SW 1271 (cell line): ENCODE results near the gene RPS13.
"Not testable (repeated sequence)": the region's sequence is repeated elsewhere in the genome, so short reads cannot be mapped to it uniquely, and the experiment has no call there.

Experiments
- DNase-seq, 2 experiments: peaks; one replicate each; lab custom pipeline; 2025; lab: John Stamatoyannopoulos, UW

The RPS13 gene

DNA sequence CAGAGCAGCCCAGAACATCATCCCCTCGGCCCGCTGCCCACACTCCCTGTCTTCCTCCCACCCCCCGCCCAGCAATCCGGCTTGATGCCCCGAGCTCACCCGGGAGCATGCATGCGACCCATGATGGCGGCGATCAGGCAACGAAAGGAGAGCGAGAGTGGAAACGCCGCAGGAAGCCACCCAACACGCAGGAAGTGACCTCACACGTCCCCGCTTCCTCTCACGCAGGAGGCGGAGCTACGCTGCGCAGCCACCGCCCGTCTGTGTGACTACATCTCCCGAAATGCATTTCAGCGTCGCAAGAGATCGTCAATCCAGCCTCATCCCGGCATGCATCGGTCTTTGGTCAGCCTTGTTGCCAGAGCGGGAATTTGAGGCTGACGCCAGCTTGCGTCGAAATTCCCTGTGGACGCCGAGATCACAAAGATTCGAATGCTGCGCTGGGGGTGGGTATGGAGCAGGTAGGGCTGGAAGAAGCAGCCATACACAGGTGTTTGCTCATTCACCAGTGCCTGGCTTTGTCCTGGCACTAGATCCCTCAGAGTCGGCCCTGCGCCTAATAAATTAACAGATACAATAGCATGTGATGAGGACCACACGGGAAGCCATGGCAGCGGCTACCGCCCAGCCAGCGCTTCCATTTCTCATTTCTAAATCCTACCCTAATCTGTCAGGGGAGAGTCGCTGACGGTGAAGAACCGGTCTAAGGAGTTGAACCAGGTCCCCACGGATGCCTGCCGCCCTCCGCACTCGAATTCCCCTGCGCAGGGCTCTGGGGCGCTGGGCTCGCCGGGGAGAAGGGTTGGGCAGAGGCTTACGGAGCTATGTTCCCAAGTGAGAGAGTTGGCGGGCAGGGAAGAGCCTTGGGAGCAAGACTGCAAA is at the start of gene RPS13:
TSS of gene RPS13 (minus strand) at position 148 of the 882 bp plus-strand sequence. CDS start at position 122, 26 bp downstream.
- peak; percentile 95 to 97 for DNase-seq

DNA sequence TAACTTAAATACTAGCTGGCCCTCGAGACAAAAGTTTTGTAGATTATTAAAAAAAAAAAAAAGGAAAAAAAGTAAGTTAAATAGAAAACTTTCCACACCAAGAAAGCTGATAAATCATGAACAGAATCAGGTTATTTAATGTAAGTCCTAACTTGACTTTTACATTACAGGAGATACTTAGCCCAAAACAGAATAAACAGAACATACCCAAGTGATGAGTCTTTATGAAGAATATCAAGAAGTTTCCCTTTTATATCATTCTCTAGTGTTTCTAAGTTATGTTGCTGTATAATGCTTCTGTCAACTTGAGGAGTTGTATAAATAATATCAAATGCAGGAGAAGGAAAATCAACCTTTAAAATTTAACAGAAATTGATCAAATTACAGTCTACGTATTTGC is 44.5 kb upstream of the RPS13 start:
- DNase-seq, result no peak

DNA sequence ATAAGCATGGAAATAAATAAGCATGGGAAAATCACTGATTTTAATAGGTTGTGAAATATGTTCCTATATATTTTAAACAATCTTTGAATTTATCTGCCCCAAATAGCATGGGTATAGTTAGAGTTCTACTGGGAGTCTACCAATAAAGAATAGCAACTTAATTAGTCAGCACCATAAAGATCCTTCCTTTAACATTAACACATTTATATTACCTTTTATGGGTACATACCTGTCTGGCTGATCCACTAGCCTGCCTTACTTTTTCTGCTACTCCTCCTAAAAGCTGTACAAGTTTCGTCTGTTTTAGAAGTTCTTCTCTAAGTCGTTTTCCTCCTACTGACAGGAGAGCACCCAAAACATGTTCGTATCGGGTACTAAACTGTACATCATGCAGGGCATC is 39.8 kb upstream of the RPS13 start:
- DNase-seq, result no peak

DNA sequence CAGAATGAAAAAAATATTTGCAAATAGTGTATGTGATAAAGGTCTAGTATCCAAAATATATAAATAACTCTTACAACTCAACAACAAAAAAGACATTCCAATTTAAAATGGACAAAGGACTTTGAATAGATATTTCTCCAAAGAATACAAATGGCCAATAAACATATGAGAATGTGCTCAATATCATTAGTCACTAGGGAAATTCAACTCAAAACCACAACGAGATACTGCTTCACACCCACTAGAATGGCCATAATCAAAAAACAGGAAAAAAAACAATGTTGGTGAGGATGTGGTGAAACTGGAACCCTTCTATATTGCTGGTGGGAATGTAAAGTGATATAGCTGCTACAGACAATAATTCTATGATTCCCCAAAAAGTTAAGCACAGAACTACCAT is 38.6 kb upstream of the RPS13 start:
- DNase-seq, result no peak

DNA sequence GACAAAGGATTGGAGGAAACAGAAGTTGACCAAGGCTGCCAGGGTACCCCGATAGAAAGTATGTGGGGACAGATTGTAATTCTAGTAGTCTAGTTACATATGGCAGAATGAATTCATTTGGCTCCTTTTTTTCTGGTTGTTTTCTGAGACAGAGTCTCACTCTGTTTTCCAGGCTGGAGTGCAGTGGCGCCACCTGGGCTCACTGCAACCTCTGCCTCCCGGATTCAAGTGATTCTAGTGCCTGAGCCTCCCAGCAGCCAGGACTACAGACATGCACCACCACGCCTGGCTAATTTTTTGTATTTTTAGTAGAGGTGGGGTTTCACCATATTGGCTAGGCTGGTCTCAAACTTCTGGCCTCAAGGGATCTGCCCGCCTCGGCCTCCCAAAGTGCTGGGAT is 30.3 kb upstream of the RPS13 start:
- DNase-seq, result not testable (repeated sequence)

DNA sequence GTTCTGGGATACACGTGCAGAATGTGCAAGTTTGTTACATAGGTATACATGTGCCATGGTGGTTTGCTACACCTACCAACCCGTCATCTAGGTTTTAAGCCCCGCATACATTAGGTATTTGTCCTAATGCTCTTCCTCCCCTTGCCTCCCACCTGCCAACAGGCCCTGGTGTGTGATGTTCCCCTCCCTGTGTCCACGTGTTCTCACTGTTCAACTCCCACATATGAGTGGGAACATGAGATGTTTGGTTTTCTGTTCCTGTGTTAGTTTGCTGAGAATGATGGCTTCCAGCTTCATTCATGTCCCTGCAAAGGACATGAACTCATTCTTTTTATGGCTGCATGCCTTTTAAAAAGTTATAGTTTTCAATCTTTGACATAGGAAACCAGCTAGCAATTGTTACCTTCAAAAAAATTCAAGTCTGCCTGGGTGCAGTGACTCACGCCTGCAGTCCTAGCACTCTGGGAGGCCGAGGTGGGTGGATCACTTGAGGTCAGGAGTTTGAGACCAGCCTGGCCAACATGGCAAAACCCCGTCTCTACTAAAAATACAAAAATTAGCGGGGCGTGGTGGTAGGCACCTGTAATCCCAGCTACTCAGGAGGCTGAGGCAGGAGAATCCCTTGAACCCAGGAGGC is 28.1 kb upstream of the RPS13 start:
- not testable (repeated sequence) for DNase-seq

DNA sequence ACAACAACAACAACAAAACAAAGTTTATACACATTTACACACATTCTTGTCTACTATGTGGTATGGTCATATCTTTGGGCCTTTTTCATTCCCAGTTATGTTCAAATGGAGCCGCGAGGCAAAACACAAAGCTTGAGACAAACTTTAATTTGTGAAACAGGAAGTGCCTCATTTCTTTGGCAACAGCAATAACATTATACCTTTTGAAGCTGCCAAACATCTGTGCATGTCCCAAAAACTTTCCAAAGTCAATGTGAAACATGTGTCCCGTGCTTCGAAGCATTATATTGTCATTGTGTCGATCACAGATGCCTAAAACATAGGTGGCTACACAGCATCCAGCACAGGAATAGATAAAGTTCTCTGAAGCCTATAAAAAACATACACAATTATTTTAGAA is 25.0 kb upstream of the RPS13 start:
- DNase-seq, result no peak

DNA sequence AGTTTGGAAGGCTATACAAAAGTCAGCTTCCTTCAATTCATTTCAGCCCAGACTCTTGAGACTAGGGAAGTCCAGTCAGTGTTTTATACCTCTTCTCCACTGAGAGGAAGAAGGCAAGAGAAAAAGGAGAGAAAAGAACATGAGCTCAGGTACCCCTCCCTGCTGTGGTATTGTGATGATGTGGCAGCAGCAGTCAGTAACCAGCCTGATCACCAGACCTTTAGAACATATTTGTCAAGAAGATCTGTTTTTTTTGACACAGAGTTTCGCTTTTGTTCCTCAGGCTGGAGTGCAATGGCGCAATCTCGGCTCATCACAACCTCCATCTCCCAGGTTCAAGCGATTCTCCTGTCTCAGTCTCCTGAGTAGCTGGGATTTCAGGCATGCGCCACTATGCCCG is 21.2 kb upstream of the RPS13 start:
- DNase-seq, result no peak

DNA sequence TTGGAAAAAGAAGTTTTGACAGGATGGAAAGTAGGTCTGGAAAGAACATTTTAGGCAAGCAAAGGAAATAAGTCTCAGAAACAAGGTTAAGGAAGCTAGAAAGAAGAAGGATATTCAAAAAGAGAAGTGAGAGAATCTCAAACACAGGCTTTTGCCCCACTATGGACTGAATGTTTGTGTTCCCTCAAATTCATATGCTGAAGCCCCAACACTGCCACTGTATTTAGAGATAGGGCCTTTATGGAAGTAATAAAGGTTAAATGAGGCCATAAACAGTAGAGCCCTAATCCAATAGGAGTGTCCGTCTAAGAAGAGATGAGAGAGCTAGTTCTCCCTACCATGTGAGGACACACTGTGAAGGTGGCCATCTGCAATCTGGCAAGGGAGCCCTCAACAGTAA is 20.6 kb upstream of the RPS13 start:
- no peak for DNase-seq

DNA sequence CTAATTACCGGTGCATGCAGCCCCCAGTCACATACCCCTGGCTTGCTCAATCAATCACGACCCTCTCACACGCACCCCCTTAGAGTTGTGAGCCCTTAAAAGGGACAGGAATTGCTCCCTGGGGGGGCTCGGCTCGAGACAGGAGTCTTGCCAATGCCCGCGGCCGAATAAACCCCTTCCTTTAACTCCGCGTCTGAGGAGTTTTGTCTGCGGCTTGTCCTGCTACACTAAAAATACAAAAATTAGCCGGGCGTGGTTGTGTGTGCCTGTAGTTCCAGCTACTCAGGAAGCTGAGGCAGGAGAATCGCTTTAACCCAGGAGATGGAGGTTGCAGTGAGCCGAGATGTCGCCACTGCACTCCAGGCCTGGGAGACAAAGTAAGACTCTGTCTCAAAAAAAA is 8.5 kb upstream of the RPS13 start:
- not testable (repeated sequence) for DNase-seq

DNA sequence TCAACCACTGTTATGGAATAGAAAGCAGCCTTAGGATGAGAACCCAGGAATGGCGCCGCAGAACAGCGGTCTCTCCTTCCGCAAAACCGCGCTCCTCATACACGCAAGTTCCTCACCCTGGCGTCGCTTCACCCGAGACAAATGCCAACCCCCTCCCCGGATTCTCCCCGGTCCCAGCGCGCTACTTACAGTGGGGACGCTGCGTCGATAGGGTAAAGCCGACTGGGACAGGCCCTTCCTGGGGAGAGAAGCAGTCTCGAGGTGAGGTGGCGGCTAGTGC is 287 bp downstream of the RPS13 start:
- no peak for DNase-seq

DNA sequence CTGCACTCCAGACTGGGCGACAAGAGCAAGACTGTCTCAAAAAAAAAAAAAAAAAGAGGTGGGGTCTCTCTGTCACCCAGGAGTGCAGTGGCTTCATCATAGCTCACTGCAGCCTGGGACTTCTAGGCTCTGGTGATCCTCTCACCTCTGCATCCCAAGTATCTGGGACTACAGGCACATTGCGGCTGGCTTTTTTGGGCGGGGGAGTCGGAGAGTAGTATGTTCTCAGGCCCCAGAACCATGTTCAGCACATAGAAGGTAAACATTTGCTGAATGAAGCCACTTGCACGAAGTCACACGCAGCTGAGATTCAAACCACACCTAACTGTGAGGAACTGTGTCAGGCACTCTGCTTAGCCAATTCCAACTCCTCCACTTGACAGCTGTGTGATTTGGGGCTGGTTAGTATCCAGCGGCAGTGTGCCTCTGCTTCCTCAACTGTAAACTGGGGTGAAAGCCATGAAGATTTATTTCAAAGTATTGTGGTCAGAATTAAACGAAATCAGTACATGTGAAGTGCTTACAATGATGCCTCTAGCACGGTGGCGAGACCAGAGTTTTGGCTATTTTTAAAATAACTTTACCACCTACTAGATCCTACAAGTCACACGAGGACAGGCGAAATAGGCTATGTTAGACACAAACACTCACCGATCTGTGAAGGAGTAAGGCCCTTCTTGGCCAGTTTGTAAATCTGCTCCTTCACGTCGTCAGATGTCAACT is 789 bp downstream of the RPS13 start:
- no peak for DNase-seq

DNA sequence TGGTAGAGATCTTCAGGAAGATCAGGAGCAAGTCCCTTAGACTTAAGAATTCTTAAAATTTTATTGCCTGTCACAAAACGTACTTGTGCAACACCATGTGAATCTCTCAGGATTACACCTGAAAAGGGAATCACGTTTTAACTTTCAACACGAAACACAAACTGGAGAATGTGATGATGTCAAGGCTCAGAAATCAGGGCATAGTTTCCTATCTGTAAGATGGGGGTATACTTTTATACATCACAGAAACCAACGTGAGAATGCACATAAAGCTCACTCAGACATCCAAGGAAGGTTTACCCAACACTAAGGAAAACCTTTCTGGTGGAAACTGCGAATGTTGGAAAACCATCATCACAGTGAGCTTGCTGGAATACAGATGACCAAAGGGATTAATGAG is 2.0 kb downstream of the RPS13 start:
- DNase-seq, result no peak

DNA sequence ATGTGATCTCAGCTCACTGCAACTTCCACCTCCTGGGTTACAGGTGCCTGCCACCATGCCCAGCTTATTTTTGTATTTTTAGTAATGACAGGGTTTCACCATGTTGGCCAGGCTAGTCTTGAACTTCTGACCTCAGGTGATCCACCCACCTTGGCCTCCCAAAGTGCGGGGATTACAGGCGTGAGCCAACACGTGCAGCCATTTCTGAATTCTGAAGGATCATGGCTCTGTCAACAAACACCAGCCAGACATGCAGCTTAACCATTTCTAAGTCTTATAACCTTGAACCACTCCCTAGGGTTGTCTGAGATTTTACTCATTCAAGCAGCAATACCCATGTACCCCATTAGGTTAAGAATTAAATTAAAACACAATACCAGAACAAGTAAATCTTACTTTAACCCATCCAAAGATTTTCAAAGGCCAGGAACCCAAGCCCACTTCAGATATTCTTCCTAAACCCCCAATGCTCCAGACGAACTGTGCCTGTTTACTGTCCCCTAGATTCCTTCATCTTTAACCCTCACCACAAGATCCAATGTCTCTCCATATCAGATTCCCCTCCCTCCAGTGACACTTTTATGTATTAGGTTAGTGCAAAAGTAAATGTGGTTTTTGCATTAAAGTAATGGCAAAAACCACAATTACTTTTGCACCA is 4.0 kb downstream of the RPS13 start:
- DNase-seq, result no peak

DNA sequence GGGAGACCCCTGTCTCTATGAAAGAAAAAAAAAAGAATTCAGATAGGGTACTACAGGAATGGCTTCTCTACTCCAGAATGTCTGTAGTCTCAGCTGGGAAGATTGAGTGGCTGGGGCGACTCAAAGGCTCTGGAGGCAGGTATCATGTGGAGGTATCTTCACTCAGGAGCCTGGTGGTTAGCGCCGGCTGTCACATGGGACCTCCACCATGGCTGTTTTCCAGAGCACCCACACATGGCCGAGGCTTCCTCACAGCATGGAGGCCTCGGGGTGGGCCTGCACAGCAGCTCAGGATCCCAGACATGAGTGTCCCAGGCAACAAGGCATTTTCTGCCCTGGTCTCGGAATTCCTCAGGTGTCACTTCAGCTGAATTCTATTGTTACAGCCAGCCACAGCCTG is 10.1 kb downstream of the RPS13 start:
- DNase-seq, result no peak

DNA sequence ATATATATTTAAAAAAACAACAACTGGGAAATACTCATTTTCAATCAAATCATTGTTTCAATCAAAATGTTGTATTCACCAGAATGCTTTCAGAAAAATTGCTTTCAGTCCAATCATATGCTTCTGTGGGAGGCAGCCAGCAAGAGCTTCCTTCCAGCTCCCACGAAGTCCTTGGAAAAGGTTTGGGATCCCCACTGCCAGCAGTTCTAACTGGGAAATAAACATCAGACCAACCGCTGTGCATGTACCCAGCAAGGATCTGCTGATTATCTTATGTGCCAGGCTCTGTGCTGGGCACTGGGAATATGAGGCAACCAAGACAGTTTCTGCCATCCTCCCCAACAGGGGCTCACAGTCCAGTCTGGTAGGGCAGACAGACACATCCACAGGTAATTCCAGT is 10.8 kb downstream of the RPS13 start:
- no peak for DNase-seq

DNA sequence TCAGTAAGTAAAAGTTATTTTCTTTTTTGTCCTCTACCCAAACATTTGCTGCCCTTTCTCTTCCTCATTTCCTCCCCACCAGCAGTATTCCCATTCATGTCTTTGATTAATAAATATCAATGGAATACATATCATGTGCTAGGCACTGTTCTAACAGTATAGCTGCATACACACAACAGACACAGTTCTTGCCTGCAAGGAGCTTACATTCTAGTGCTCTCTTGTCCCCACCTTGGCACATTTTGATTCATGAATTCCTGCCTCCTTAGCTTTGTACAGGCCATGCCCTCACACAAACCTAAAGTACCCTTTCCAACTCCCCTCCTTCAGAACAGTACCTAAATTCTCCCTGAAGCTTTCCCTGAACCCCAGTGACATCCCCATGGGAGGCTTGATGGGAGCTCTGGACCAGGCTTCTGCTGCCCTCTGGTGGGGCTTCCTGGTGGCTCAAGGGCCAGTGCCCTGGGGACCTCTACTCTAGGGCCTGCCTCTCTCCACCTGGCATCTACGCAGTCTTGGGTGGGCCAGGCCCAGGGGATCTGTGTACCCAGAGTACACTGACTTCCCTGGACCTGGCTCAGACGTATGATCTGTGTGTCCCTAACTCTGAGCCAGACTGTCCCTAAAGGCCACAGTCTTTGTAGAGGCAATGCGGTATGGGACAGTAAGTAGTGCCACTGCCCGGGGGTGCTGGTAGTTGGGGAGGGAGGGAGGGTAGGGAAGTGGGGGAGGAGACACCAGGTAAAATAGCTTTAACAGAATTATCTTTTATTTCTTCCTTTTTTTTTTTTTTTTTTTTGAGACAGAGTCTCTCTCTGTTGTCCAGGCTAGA is 14.1 kb downstream of the RPS13 start:
- peak in 1 of 2 experiments; percentile 36 for DNase-seq

DNA sequence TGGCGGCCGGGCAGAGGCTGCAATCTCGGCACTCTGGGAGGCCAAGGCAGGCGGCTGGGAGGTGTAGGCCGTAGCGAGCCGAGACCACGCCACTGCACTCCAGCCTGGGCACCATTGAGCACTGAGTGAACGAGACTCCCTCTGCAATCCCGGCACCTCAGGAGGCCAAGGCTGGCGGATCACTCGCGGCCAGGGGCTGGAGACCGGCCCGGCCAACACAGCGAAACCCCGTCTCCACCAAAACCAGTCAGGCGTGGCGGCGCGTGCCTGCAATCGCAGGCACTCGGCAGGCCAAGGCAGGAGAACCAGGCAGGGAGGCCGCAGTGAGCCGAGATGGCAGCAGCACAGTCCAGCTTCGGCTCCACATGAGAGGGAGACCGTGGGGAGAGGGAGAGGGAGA is 26.3 kb downstream of the RPS13 start:
- not testable (repeated sequence) for DNase-seq

DNA sequence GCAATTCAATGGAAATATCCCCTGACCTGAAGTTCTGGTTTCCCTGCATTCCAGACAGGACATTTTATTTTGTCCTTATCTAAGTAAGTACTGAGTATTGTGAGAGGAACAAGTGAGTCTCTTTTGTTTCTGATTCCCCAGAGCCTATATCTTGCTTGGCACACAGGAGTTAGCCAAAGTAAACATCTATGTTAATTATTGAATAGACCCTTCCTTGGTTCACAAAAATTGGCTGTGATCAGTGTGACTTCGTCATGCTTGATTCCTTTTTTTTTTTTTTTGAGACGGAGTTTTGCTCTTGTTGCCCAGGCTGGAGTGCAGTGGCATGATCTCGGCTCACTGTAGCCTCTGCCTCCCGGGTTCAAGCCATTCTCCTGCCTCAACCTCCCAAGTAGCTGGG is 29.0 kb downstream of the RPS13 start:
- DNase-seq, result not testable (repeated sequence)

DNA sequence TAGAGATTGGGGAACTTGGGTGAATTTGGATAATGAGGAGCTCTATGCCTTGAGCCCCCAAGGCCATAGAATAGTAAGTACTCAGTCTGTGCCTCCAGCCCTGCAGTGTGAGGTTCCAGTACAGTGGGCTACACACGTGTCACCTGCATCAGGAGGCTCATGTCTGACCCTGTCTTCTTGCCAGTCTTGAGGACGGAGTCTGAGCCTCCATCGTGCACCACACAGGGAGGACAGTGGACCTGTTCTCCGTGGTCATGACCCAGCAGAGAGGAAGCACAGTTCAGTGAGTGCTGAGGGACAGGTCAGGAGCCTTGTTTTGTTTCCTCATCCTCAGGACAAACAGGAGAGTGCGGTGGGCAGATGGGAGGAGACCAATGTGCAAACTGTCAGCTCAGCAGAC is 30.8 kb downstream of the RPS13 start:
- no peak for DNase-seq
